ENCODE data around the gene HIP1.
A peak's percentile ranks its signal among the peaks of the same experiment; 100 is the strongest.
"Not testable (repeated sequence)": the region's sequence is repeated elsewhere in the genome, so short reads cannot be mapped to it uniquely, and the experiment has no call there.

The HIP1 gene

GRCh38 chr7:75613351-75613750 lies 125.4 kb downstream of the HIP1 start:
- DNase-seq (ENCODE audit: low read depth), result no peak

- DNase-seq (ENCODE audit: low read depth), result no peak
These were observed 127.1 kb downstream of the HIP1 start for GRCh38 chr7:75611557-75612178.

- DNase-seq (ENCODE audit: low read depth), result not testable (repeated sequence)
These were observed 129.3 kb downstream of the HIP1 start for GRCh38 chr7:75609416-75609815.

DNA sequence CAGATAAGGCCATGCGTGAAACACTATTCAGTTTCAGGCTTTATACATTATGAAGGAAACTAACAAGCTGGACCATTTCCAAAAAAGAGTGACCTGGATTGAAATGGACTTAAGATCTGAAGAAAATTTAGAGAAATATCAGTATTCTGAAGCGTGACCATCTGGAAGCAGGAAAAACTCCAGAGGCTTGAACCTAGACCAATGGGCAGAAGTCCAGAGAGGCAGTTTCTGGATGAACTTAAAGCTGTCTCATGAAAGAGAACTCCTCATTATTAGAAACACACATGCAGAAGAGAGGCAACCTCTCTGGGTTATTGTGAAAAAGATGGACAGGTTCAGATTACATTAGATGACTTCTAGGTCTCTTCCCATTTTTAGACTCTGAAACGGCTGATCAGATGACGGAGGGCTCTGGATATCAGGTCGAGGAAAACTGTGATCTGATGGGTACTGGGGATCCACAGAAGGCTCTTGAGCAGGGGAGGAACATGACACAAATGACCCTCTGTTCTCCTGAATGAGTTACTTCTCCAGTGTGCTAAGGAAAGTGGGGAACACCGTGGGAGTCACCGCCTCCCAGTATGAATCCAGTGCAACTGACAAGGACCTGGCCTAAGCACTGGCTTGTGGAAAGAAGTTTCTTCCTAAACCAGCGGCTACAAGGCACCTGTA lies 130.2 kb downstream of the HIP1 start:
- peak; percentile 12 for DNase-seq (ENCODE audit: low read depth)

DNA sequence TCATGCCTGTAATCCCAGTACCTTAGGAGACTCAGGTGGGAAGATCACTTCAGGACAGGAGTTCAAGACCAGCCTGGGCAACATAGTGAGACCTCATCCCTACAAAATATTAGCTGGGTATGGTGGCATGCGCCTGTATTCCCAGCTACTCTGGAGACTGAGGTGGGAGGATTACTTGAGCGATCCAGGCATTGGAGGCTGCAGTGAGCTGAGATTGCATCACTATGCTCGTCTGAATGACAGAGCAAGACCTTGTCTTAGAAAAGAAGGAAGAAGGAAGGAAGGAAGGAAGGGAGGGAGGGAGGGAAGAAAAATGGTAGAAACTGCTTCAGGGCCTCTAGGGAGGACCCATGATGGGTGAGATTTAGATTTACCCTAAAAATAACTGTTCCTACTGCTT lies 134.3 kb downstream of the HIP1 start:
- DNase-seq (ENCODE audit: low read depth), result no peak

DNA sequence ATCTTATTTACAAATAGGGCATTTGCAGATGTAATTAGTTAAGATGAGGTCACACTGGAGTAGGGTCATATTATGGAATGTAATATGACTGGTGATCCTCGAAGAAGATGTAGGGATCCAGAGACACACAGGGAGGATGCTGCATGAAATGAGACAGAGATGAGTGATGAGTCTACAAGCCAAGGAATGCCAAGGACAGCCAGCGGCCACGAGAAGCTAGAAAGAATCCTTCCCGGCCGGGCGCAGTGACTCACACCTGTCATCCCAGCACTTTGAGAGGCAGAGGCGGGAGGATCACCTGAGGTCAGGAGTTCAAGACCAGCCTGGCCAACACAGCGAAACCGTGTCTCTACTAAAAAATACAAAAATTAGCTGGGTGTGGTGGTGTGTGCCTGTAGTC lies 135.9 kb downstream of the HIP1 start:
- DNase-seq (ENCODE audit: low read depth), result not testable (repeated sequence)

DNA sequence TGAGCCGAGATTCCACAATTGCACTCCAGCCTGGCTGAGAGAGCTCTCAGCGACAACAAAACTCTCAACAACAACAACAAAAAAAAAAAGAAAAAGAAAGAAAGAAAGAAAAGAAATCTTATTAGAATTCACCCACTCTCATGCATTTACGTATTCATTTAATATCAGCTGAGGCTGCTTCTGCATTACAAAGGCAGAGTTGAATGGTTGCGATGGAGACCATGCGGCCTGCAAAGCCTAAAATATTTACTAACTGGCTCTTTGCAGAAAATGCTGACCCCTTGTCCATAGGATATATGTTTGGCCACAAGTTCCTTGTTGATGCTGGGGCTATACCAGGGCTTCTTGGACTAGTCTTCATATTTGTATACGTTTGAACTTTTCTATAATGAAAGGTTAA lies 137.2 kb downstream of the HIP1 start:
- no peak for DNase-seq (ENCODE audit: low read depth)

GRCh38 chr7:75600748-75601147 lies 138.0 kb downstream of the HIP1 start:
- not testable (repeated sequence) for DNase-seq (ENCODE audit: low read depth)

- DNase-seq (ENCODE audit: low read depth), result no peak
These were observed 139.4 kb downstream of the HIP1 start for GRCh38 chr7:75599244-75599781.

- DNase-seq (ENCODE audit: low read depth), result no peak
These were observed 141.8 kb downstream of the HIP1 start for GRCh38 chr7:75596727-75597614.

DNA sequence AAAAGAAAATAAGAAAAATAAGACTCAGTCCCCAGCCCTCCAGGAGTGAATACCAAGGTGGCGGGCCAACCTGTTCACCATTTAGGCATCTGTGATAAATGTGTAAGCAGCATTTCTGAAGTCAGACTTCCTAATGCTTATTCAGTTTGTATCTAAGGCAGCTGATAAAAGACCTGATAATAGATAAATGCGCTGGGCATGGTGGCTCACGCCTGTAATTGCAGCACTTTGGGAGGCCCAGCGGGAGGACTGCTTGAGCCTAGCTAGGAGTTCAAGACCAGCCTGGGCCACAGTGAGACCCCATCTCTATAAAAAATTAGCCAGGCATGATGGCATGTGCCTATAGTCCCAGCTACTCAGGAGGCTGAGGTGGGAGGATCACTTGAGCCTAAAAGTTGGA lies 143.0 kb downstream of the HIP1 start:
- no peak for DNase-seq (ENCODE audit: low read depth)

GRCh38 chr7:75593500-75594184 lies 145.1 kb downstream of the HIP1 start:
- DNase-seq (ENCODE audit: low read depth), result not testable (repeated sequence)

- no peak for DNase-seq (ENCODE audit: low read depth)
These were observed 147.1 kb downstream of the HIP1 start for GRCh38 chr7:75591467-75592255.

DNA sequence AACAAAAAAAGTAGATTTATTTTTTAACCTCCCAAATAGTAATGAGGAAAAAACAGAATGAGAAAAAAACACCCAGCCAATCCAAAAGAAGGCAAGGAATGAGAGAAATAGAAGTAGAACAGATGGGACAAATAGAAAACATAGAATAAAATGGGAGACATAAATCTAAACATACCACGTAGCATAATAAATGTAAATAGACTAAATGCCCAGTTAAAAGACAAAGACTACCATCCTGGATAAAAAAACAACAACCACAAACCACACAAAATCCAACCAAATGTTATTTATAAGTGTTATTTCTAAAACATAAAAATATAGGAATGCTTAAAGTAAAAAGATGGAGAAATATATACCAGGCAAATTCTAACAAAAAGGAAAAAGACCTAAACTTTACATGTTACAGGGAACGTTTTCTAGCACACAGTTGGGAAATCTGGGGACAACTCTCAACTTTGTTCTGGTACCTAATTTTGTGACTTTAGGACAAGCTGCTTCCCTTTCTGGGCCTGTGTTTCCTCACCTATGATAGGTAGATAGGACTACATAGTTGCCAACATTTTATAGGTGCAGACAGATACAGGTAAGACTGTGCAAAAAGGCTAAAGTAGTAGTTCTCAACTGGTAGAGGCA lies 148.3 kb downstream of the HIP1 start:
- DNase-seq (ENCODE audit: low read depth), result no peak

DNA sequence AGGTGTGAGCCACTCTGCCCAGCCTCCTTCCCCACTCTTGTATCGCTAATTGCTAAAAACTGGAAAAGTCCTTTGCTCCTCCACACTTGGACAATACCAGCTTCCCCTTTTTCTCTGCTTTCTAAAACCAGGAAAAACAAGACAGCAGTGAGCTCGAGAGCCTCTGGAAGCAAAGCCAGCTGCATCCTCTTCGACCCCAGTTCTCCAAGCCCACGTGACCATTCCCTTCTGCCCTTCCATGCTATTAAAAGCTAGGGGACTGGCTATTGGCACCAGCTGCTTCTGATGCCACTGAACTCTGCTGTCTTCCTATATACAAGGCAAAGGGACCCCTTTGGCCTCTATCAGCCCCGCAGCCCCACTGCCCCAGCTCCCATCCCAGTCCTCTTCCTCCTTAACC lies 154.4 kb downstream of the HIP1 start:
- no peak for DNase-seq (ENCODE audit: low read depth)

DNA sequence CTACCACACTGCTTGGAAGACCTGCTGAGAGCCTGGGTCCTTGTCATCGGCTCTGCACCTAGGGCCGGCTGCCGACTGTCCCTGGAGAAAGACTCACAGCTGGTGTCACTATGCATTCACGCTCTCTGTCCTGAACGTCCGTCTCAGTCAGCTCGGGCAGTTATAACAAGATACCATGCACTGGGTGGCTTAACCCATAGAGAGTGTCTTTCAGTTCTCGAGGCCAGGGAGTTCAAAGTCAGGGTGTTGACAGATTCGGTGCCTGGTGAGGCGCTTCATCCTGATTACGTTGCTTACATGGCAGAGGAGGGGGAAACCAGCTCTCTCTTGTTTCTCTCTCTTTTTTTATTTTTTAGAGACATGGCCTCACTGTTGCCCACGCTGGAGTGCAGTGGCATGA lies 155.5 kb downstream of the HIP1 start:
- DNase-seq (ENCODE audit: low read depth), result no peak

- no peak for DNase-seq (ENCODE audit: low read depth)
These were observed 158.8 kb downstream of the HIP1 start for GRCh38 chr7:75579899-75580298.

DNA sequence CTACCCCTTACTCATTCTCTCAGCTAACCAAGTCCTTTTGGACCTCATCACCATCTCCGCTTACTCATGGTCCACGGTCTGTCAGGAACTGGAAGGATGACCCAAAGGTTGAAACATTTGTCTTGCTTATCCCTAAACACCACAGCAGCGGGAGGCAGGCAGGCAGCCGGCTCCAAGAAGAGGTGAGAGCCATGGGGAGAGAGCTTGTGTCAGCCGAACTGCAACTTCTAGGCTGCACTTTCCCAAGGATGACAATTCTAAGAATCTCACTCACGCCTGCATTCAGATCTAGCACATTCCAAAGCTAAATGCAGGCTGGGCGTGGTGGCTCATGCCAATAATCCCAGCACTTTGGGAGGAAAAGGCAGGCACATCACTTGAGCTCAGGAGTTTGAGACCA lies 160.7 kb downstream of the HIP1 start:
- no peak for DNase-seq (ENCODE audit: low read depth)

DNA sequence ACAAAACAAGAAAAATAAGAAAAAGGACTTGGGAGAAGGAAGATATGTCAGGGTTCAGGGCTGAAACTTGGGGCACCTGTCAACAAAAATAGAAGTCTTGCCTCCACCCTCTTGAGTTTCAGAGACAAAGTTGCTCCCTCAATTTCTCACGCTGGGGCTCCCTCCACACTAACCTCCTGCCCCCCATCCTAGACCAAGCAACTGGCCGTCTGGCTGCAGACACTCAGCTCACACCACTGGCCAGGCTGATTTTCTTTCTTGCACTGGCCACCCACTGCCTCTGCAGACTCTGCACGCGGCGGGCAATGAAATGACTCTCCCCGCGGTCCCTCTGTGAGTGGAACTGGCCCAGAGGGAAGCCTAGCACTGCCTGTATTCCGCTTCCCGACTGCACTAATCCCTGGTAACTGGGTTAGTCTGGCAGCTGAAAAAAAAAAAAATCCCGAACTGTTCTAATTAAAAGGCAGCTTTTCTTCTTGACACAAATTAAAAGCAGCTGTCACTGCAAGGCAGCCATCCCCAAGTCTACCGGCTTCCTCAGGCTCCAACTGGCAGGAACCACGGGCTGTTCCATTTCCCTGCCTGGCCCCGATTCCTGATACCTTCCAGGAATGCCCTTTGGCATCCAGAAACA lies 163.1 kb downstream of the HIP1 start:
- peak; percentile 43 for DNase-seq (ENCODE audit: low read depth)

- no peak for DNase-seq (ENCODE audit: low read depth)
These were observed 165.2 kb downstream of the HIP1 start for GRCh38 chr7:75573477-75574019.

Data from fibroblast of the conjunctiva (primary cell).